ENCODE data around the gene DOCK7. TPM values are rescaled to one million over a fixed set of nuclear protein-coding genes. Genes with fewer than 3 reads are reported as not detected.

Gene DOCK7
- total RNA-seq, 3 donors from 2014 or later, result 5.2 to 8.6 (median 7.3) TPM

- Mint-ChIP-seq H3K27me3 (ENCODE audit: low read depth) (no peaks in the 10 kb centered on the region), H3K4me3 (no peak overlapping the region), H3K9me3 (no peaks in the 10 kb centered on the region), H3K36me3 (ENCODE audit: insufficient read depth) (peaks cover 44% of the 10 kb centered on the region), H3K4me1 (ENCODE audit: low read depth) (peaks cover 18% of the 10 kb centered on the region)
- DNase-seq (no peak), ATAC-seq (no peak)
Observed at GRCh38 chr1:62450301-62450700, 237.9 kb downstream of the DOCK7 start.

- Mint-ChIP-seq H3K4me3 (no peak overlapping the region), H3K9me3 (no peaks in the 10 kb centered on the region), H3K36me3 (ENCODE audit: insufficient read depth) (peaks cover 46% of the 10 kb centered on the region), H3K27me3 (ENCODE audit: low read depth) (no peaks in the 10 kb centered on the region), H3K4me1 (ENCODE audit: low read depth) (peaks cover 21% of the 10 kb centered on the region)
- no peak for DNase-seq
- ATAC-seq, result no peak
Observed at GRCh38 chr1:62448221-62448933, 239.8 kb downstream of the DOCK7 start.

- DNase-seq (no peak), ATAC-seq (no peak)
- H3K4me3 Mint-ChIP-seq, result no peak overlapping the region
- H3K27me3 Mint-ChIP-seq (ENCODE audit: low read depth), result no peaks in the 10 kb centered on the region
- H3K9me3 Mint-ChIP-seq, result no peaks in the 10 kb centered on the region
- H3K36me3 Mint-ChIP-seq (ENCODE audit: insufficient read depth), result peaks cover 41% of the 10 kb centered on the region
- H3K4me1 Mint-ChIP-seq (ENCODE audit: low read depth), result peaks cover 33% of the 10 kb centered on the region
Observed at GRCh38 chr1:62444701-62445100, 243.5 kb downstream of the DOCK7 start.

- Mint-ChIP-seq H3K4me1 (ENCODE audit: low read depth) (peaks cover 48% of the 10 kb centered on the region), H3K27me3 (ENCODE audit: low read depth) (no peaks in the 10 kb centered on the region), H3K9me3 (peaks cover 4% of the 10 kb centered on the region), H3K4me3 (peak overlapping the region; percentile 96), H3K36me3 (ENCODE audit: insufficient read depth) (peaks cover 10% of the 10 kb centered on the region)
- DNase-seq (no peak), ATAC-seq (no peak)
Observed at GRCh38 chr1:62439652-62440371, 248.4 kb downstream of the DOCK7 start.

GRCh38 chr1:62438163-62438562 lies 250.0 kb downstream of the DOCK7 start:
- ATAC-seq (no peak), DNase-seq (no peak)
- H3K4me3 Mint-ChIP-seq, result peak overlapping the region; percentile 96
- no peaks in the 10 kb centered on the region for H3K27me3 Mint-ChIP-seq (ENCODE audit: low read depth)
- H3K4me1 Mint-ChIP-seq (ENCODE audit: low read depth), result peaks cover 45% of the 10 kb centered on the region
- H3K9me3 Mint-ChIP-seq, result peaks cover 4% of the 10 kb centered on the region
- peaks cover 6% of the 10 kb centered on the region for H3K36me3 Mint-ChIP-seq (ENCODE audit: insufficient read depth)

GRCh38 chr1:62437273-62437940 lies 250.8 kb downstream of the DOCK7 start:
- no peaks in the 10 kb centered on the region for H3K27me3 Mint-ChIP-seq (ENCODE audit: low read depth)
- peak; percentile 0 to 2 for ATAC-seq
- H3K4me3 Mint-ChIP-seq, result peak overlapping the region; percentile 96

GRCh38 chr1:62436466-62437272 lies 251.5 kb downstream of the DOCK7 start, which contains the start of gene USP1:
Gene USP1 (plus strand): TSS chr1:62437049. CDS start chr1:62439868, 2,819 bp downstream.
- H3K4me3 Mint-ChIP-seq, result peak within 1 kb of the TSS; percentile 96
- peak; percentile 84 to 89 for ATAC-seq
- H3K9me3 Mint-ChIP-seq, result peaks cover 4% of the 10 kb centered on the region
- peak; percentile 96 for DNase-seq
- no peaks in the 10 kb centered on the region for H3K27me3 Mint-ChIP-seq (ENCODE audit: low read depth)
- peaks cover 42% of the 10 kb centered on the region for H3K4me1 Mint-ChIP-seq (ENCODE audit: low read depth)
- H3K36me3 Mint-ChIP-seq (ENCODE audit: insufficient read depth), result peaks cover 4% of the 10 kb centered on the region

More at GRCh38 chr1:62437273-62437940, 250.8 kb downstream of the DOCK7 start:
- H3K36me3 Mint-ChIP-seq (ENCODE audit: insufficient read depth), result peaks cover 6% of the 10 kb centered on the region
- H3K9me3 Mint-ChIP-seq, result peaks cover 4% of the 10 kb centered on the region
- no peak for DNase-seq
- peaks cover 45% of the 10 kb centered on the region for H3K4me1 Mint-ChIP-seq (ENCODE audit: low read depth)

GRCh38 chr1:62436039-62436465 lies 252.1 kb downstream of the DOCK7 start:
- peak; percentile 93 for DNase-seq
- no peak for ATAC-seq
- Mint-ChIP-seq H3K4me3 (peak overlapping the region; percentile 96), H3K36me3 (ENCODE audit: insufficient read depth) (peaks cover 4% of the 10 kb centered on the region), H3K4me1 (ENCODE audit: low read depth) (peaks cover 39% of the 10 kb centered on the region), H3K9me3 (peaks cover 4% of the 10 kb centered on the region), H3K27me3 (ENCODE audit: low read depth) (no peaks in the 10 kb centered on the region)

GRCh38 chr1:62435231-62436038 lies 252.8 kb downstream of the DOCK7 start:
- Mint-ChIP-seq H3K27me3 (ENCODE audit: low read depth) (no peaks in the 10 kb centered on the region), H3K4me1 (ENCODE audit: low read depth) (peaks cover 33% of the 10 kb centered on the region), H3K4me3 (peak overlapping the region; percentile 96), H3K36me3 (ENCODE audit: insufficient read depth) (peaks cover under 1% of the 10 kb centered on the region), H3K9me3 (peaks cover 4% of the 10 kb centered on the region)
- ATAC-seq (no peak), DNase-seq (no peak)

- ATAC-seq (no peak), DNase-seq (no peak)
- Mint-ChIP-seq H3K9me3 (peaks cover 4% of the 10 kb centered on the region), H3K4me3 (peak overlapping the region; percentile 96), H3K27me3 (ENCODE audit: low read depth) (no peaks in the 10 kb centered on the region), H3K4me1 (ENCODE audit: low read depth) (peaks cover 26% of the 10 kb centered on the region), H3K36me3 (ENCODE audit: insufficient read depth) (no peaks in the 10 kb centered on the region)
Observed at GRCh38 chr1:62434618-62435001, 253.6 kb downstream of the DOCK7 start.

GRCh38 chr1:62433861-62434617 lies 254.1 kb downstream of the DOCK7 start:
- peaks cover 22% of the 10 kb centered on the region for H3K4me1 Mint-ChIP-seq (ENCODE audit: low read depth)
- no peak for DNase-seq
- peaks cover 4% of the 10 kb centered on the region for H3K9me3 Mint-ChIP-seq
- H3K27me3 Mint-ChIP-seq (ENCODE audit: low read depth), result no peaks in the 10 kb centered on the region
- no peaks in the 10 kb centered on the region for H3K36me3 Mint-ChIP-seq (ENCODE audit: insufficient read depth)
- no peak for ATAC-seq
- no peak overlapping the region for H3K4me3 Mint-ChIP-seq

- Mint-ChIP-seq H3K36me3 (ENCODE audit: insufficient read depth) (no peaks in the 10 kb centered on the region), H3K4me3 (no peak overlapping the region), H3K9me3 (no peaks in the 10 kb centered on the region), H3K4me1 (ENCODE audit: low read depth) (no peaks in the 10 kb centered on the region), H3K27me3 (ENCODE audit: low read depth) (no peaks in the 10 kb centered on the region)
- ATAC-seq (no peak), DNase-seq (no peak)
Observed at GRCh38 chr1:62429581-62429980, 258.6 kb downstream of the DOCK7 start.

GRCh38 chr1:62428351-62428750 lies 259.8 kb downstream of the DOCK7 start:
- Mint-ChIP-seq H3K36me3 (ENCODE audit: insufficient read depth) (no peaks in the 10 kb centered on the region), H3K27me3 (ENCODE audit: low read depth) (no peaks in the 10 kb centered on the region), H3K4me3 (no peak overlapping the region), H3K9me3 (no peaks in the 10 kb centered on the region), H3K4me1 (ENCODE audit: low read depth) (no peaks in the 10 kb centered on the region)
- DNase-seq (no peak), ATAC-seq (no peak)

All from activated T-cell treated with anti-CD3 and anti-CD28 coated beads, Interleukin-2, amount 50 U/mL, for 4 hours (primary cell).